ENCODE results near the gene HOTAIR.

HOTAIR gene

DNA sequence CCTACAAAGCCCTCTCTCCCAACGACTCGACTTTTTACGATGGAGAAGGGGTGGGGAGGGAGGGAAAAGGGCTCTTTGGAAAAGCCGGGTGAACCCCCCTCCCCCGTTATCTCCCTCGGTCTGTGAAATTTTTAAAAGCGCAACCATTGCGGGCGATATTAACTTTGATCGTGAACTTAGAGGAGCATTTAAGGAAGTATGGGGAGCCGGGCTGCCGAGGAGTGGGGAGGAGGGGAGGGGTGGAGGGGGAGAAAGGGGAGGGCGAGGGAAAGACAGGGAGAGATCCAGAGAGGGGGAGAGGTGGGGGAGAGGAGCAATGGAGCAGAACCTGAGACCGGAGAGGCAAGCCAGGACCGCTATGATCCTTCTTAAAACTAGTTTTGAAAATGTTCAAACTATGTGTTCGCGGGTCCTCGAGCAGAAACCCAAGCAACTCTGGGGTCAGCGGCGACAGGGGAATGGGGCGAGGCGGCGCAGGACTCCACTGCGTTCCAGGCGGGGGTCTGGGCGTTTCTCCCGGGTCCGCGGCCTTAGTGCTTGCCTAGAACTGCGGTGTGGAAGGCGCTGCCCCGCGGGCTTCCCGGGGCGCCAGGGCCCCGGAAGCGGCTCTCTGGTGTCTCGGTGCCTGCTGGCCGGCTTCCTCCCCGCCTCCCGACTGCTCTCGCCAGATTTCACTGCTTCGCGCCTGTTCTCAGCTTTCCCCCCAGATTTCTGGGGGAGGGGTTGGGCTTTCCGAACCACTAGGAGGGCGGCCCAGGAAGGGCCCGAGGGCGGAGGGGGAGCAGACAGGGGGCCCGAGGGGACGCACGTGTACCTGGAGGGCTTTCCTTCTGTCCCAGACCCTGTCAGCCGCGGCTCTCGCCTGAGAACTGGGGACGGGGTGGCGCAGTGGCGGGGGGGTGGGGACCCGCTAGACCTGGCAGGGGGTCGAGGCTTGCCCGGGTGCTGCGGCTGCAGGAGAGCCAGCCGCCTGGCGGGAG lies at the start of gene HOTAIR:
Gene HOTAIR (minus strand): TSS at position 871 of the 980 bp plus-strand sequence.
- no peak for DNase-seq
- peaks cover 0 to 10% of the 10 kb centered on the region in 2 donors for H3K9me3 Mint-ChIP-seq
- peaks cover 7 to 13% of the 10 kb centered on the region in 2 donors for H3K36me3 Mint-ChIP-seq
- H3K4me1 Mint-ChIP-seq = peaks cover 14 to 18% of the 10 kb centered on the region in 2 donors
- peaks cover 80 to 90% of the 10 kb centered on the region in 2 donors for H3K27me3 Mint-ChIP-seq
- peak within 1 kb of the TSS; percentile 73 for H3K4me3 Mint-ChIP-seq
- H3K27ac Mint-ChIP-seq = peak within 1 kb of the TSS; percentile 79
- ATAC-seq (replicated peaks) = no peak

GRCh38 chr12:54024127-54024526 lies 49.4 kb upstream of the HOTAIR start:
- no peak overlapping the region for H3K27ac Mint-ChIP-seq
- peaks cover 15 to 23% of the 10 kb centered on the region in 2 donors for H3K4me1 Mint-ChIP-seq
- ATAC-seq (replicated peaks) (no peak), DNase-seq (no peak)
- H3K36me3 Mint-ChIP-seq = no peaks in the 10 kb centered on the region
- H3K27me3 Mint-ChIP-seq = peaks cover 68 to 88% of the 10 kb centered on the region in 2 donors
- no peaks in the 10 kb centered on the region for H3K9me3 Mint-ChIP-seq
- H3K4me3 Mint-ChIP-seq = no peak overlapping the region

DNA sequence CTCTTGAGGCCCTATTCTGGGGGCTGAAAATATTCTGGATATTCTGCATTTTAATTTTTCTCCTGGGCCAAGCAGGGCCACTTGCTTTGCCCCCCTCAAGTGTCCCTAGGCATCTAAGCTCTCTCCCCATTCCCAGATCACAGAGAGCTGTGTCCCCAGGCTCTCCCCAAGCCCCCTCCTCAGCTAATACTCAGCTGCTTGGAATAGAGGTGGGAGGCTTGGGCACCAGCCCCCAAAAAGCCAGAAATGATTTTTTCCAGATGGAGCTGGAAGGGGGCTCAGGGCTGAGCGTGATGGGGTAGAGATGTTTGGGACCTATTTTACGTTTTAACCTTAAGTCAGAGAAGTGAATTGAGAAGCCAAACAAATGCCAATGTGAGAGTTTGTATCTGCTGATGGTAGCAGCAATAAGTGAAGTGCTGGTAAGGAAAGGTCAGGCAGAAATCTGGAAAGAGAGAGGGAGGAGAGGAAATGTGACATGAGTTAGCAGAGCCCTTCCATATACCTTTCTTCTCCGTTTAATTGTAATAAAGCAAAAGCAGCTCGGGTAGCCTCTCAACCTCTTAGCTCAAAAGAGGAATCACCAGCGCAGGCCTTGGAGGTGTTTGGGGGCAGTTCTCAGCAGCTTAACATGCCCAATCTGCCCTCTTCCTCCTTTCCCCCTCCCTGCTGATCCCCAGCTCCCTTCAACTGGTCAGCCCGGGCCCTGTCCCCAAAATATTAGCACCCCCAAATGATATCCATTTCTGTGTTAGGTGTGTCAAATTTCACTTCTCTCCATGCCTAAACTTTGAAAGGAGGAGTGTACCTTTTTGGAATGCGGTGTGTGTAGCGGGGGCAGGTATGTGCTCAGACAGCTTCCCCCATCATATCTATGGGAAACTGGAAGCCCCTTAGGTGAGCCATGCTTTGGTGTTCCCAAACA lies 48.5 kb upstream of the HOTAIR start:
- ATAC-seq (replicated peaks) (no peak), DNase-seq (no peak)
- peaks cover 66 to 88% of the 10 kb centered on the region in 2 donors for H3K27me3 Mint-ChIP-seq
- H3K36me3 Mint-ChIP-seq = no peaks in the 10 kb centered on the region
- H3K4me3 Mint-ChIP-seq = no peak overlapping the region
- no peaks in the 10 kb centered on the region for H3K9me3 Mint-ChIP-seq
- H3K27ac Mint-ChIP-seq = peak overlapping the region; percentile 22
- H3K4me1 Mint-ChIP-seq = peaks cover 15 to 28% of the 10 kb centered on the region in 2 donors

GRCh38 chr12:54021432-54022013 lies 46.8 kb upstream of the HOTAIR start:
- no peaks in the 10 kb centered on the region for H3K36me3 Mint-ChIP-seq
- H3K27me3 Mint-ChIP-seq = peaks cover 63 to 88% of the 10 kb centered on the region in 2 donors
- ATAC-seq (replicated peaks) = no peak
- peaks cover 23 to 33% of the 10 kb centered on the region in 2 donors for H3K4me1 Mint-ChIP-seq
- no peak overlapping the region for H3K27ac Mint-ChIP-seq
- no peak for DNase-seq
- H3K9me3 Mint-ChIP-seq = no peaks in the 10 kb centered on the region
- H3K4me3 Mint-ChIP-seq = peak overlapping the region in 1 of 2 donors; percentile 56

GRCh38 chr12:54020591-54021405 lies 46.0 kb upstream of the HOTAIR start:
- Mint-ChIP-seq H3K4me3 (no peak overlapping the region), H3K36me3 (no peaks in the 10 kb centered on the region), H3K9me3 (no peaks in the 10 kb centered on the region), H3K27me3 (peaks cover 60 to 84% of the 10 kb centered on the region in 2 donors), H3K4me1 (peaks cover 21 to 33% of the 10 kb centered on the region in 2 donors), H3K27ac (no peak overlapping the region)
- no peak for DNase-seq
- no peak for ATAC-seq (replicated peaks)

DNA sequence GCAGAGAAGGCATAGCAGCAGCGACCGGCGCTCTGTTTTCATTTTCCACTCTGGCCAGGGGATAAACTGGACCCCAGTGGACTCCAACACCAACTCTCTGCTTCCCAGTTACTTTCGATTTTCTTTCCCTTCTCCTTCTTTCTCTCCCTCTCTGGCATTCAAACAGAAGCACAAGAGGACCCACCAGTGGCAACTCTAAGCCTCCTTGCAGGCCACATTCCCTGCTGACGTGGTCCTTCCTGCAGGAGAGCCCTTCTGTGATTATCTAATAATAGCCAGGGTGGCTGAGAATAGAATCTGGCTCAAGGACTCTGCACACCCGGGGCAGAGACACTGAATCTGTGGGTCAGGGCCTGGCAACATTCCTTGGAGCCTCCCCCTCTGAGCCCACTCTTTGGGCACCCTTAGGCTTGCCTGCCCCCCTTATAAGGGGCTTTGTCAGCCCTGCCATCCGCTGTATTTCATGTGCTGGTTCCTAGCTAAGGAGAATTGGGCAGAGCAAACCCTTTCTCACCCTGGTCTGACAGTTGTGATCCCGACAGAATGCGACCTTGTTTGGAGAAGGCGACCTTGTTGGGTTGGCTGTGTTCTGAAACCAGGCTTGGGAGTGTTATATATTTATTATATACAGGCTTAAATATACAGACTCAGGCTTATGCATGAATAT lies 45.3 kb upstream of the HOTAIR start:
- DNase-seq (no peak), ATAC-seq (replicated peaks) (no peak)
- no peak overlapping the region for H3K27ac Mint-ChIP-seq
- peaks cover 63 to 82% of the 10 kb centered on the region in 2 donors for H3K27me3 Mint-ChIP-seq
- peaks cover 0 to under 1% of the 10 kb centered on the region in 2 donors for H3K36me3 Mint-ChIP-seq
- H3K4me3 Mint-ChIP-seq = peak overlapping the region in 1 of 2 donors; percentile 5
- H3K9me3 Mint-ChIP-seq = no peaks in the 10 kb centered on the region
- peaks cover 21 to 33% of the 10 kb centered on the region in 2 donors for H3K4me1 Mint-ChIP-seq

- no peak overlapping the region for H3K27ac Mint-ChIP-seq
- peaks cover 21 to 40% of the 10 kb centered on the region in 2 donors for H3K4me1 Mint-ChIP-seq
- no peaks in the 10 kb centered on the region for H3K9me3 Mint-ChIP-seq
- H3K27me3 Mint-ChIP-seq = peaks cover 70 to 83% of the 10 kb centered on the region in 2 donors
- peak overlapping the region; percentile 32 to 49 for H3K4me3 Mint-ChIP-seq
- peaks cover 0 to 2% of the 10 kb centered on the region in 2 donors for H3K36me3 Mint-ChIP-seq
- no peak for ATAC-seq (replicated peaks)
- no peak for DNase-seq
Observed at GRCh38 chr12:54019091-54019811, 44.5 kb upstream of the HOTAIR start.

DNA sequence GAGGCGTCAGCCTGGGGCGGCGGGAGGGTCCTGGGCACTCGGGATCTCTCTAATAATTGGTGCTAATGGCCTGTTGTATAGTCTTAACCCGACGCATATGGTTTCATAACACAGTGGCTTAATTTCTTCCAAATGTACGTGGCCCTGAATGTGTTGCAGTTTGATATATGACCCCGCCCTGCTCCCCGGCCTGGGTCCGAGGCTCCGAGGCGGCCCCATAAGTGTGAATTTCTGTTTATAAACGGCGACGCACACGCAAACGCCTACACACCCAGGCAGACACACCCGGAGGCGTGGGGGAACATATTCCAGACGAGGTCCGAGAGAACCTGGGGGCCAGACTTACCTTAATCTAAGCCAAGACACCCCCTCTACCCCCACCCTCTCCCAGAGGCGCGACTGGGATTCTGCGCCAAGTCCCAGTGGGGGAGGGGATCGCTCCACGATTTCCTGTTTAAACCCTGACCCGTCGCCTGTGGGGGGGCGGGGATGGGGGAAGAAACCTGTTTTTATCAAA lies 43.8 kb upstream of the HOTAIR start:
- peak overlapping the region; percentile 83 to 86 for H3K4me3 Mint-ChIP-seq
- peaks cover 69 to 83% of the 10 kb centered on the region in 2 donors for H3K27me3 Mint-ChIP-seq
- peaks cover 0 to 2% of the 10 kb centered on the region in 2 donors for H3K36me3 Mint-ChIP-seq
- peaks cover 21 to 41% of the 10 kb centered on the region in 2 donors for H3K4me1 Mint-ChIP-seq
- no peak for ATAC-seq (replicated peaks)
- DNase-seq = no peak
- H3K27ac Mint-ChIP-seq = peak overlapping the region; percentile 89
- H3K9me3 Mint-ChIP-seq = no peaks in the 10 kb centered on the region

DNA sequence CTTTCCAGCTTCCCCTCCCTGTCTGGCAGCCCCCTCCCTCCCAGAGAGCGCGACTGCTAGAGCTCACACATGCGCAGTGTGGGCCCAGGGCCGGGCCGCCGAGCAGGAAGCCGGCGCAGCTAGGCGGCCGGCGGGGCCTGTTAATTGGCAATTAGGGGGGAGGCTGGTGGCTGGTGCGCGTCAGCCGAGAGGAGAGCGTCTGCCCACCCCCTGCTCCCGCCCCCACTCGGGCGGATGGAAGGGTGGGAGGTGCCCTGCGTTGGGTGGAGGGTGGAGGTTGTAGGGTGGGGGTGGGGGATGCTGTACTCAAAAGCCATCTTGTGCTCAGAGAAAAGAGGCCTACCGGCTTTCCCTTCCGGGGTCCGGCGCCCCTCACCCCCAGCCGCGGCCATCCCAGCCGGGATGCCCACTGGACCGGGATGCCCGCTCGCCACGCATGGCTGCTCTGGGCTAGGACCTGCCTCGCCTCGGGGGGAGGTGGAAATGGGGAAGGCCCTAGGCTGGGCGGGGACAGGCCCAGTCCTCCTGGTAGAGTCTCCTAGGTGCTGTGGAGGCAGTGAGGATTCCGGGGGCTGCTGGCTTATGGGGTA lies 43.2 kb upstream of the HOTAIR start:
- Mint-ChIP-seq H3K4me1 (peaks cover 21 to 41% of the 10 kb centered on the region in 2 donors), H3K36me3 (peaks cover 0 to 2% of the 10 kb centered on the region in 2 donors), H3K27ac (peak overlapping the region; percentile 89), H3K27me3 (peaks cover 69 to 83% of the 10 kb centered on the region in 2 donors), H3K9me3 (no peaks in the 10 kb centered on the region), H3K4me3 (peak overlapping the region; percentile 83 to 86)
- peak; percentile 86 to 88 for ATAC-seq (replicated peaks)
- peak; percentile 65 for DNase-seq

DNA sequence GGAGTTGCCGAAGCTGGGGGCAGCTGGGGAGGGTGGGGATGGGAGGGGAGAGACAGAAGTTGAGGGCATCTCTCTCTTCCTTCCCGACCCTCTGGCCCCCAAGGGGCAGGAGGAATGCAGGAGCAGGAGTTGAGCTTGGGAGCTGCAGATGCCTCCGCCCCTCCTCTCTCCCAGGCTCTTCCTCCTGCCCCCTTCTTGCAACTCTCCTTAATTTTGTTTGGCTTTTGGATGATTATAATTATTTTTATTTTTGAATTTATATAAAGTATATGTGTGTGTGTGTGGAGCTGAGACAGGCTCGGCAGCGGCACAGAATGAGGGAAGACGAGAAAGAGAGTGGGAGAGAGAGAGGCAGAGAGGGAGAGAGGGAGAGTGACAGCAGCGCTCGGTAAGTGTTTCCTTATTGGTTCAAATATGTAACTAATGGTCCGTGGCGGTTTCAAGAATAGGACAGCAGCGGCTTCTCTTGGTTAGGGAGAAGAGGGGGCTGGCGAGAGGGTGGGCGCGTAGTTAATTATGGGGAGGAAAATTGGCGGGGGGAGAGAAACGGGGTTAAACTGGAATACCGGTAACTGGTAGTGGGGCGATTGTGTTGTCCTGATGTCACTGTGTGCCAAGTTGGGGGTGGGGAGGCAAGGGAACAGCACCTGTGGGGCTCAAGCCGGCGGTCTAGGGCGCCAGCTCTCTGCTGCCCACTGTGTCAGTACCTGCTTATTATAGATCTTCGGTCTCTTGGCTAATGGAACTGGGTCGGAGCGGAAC lies 42.5 kb upstream of the HOTAIR start:
- H3K4me3 Mint-ChIP-seq = peak overlapping the region; percentile 83 to 86
- H3K36me3 Mint-ChIP-seq = peaks cover 0 to 2% of the 10 kb centered on the region in 2 donors
- DNase-seq (no peak), ATAC-seq (replicated peaks) (peak; percentile 48 to 52)
- H3K9me3 Mint-ChIP-seq = no peaks in the 10 kb centered on the region
- peaks cover 21 to 41% of the 10 kb centered on the region in 2 donors for H3K4me1 Mint-ChIP-seq
- H3K27ac Mint-ChIP-seq = peak overlapping the region; percentile 89
- peaks cover 70 to 83% of the 10 kb centered on the region in 2 donors for H3K27me3 Mint-ChIP-seq

DNA sequence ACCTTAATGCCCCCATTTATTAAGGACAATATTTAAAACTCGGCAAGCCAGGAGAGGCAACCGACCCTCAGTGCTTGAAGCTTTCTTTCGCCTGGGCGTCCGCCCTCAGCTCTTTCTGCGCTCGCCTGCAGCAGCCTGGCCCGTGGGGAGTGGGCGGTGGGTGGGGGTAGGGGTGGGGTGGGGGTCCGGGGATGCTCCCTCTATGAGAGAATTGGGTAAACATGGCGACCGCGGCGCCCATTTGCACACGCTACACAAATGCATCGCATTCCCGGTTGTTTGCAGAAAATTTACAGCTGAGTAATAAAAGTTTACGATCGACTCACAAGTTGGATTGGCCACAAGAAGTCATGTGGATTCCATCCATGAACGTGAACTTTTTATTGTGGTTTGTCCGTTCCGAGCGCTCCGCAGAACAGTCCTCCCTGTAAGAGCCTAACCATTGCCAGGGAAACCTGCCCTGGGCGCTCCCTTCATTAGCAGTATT lies 41.8 kb upstream of the HOTAIR start:
- Mint-ChIP-seq H3K4me3 (no peak overlapping the region), H3K27me3 (peaks cover 70 to 83% of the 10 kb centered on the region in 2 donors)
- DNase-seq = no peak

More for the DNA sequence above, 41.8 kb upstream of the HOTAIR start:
- H3K36me3 Mint-ChIP-seq = peaks cover 0 to 2% of the 10 kb centered on the region in 2 donors
- peaks cover 22 to 42% of the 10 kb centered on the region in 2 donors for H3K4me1 Mint-ChIP-seq
- no peaks in the 10 kb centered on the region for H3K9me3 Mint-ChIP-seq
- H3K27ac Mint-ChIP-seq = no peak overlapping the region
- ATAC-seq (replicated peaks) = no peak

Data from stimulated activated naive B cell treated with anti-CD40 and anti-IgM and Interleukin-4, amounts not matched to agents 10 μg/mL and 1 μg/mL and 100 μg/mL, for 72 hours (primary cell).